Activated CD4-positive, alpha-beta T cell treated with anti-CD3 and anti-CD28 coated beads, Interleukin-2, amount 50 U/mL, for 16 hours (primary cell): ENCODE measurements around the gene PROX2.

Experiments
- DNase-seq: peaks from one replicate; pipeline ENCODE4 v3.0.0-alpha.2; 2020

PROX2 gene

DNA sequence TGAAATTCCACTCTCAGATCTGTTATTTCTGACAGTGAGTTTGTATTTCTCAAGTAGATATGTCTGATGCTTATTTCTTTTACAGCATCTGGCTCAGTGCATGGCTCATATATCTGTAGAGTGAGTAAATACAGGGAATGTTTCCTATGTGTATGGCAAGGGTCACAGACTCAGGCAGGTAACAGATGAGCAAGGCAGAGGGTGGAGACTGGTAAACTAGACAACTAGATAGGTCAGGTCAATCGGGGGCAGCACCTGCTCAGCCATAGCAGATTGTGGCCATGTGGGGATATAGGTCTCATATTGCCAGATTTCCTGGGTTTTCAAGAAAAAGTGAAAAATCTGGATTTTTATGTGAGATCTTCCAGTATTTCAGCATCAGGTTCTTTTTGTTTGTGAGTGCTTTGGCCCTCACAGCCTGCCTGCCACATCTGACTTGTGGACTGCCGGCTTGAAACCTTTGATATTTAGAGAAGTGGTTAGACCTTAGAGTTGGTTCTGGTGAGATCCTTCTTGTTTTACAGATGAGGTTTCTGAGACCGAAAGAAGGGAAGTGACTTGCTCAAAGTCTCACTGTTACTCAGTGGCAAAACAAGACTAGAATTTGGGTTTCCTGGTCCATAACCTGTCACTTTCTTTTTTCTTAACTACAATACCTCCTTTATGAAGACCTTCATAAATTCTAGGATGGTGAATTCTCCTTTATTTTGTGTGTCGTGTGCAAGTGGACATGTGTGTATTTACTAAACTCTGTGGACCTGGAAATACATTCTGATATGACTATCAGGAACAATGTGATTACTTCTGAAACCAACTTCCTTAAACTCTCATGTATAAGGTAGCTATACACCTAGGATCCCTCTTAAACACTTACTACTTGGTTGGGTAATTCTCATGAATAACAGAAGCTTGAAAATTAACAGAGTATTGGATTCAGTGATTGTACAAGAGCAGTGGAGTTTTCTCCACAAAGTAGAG, 34.4 kb downstream of the PROX2 start:
- peak; percentile 79 for DNase-seq

DNA sequence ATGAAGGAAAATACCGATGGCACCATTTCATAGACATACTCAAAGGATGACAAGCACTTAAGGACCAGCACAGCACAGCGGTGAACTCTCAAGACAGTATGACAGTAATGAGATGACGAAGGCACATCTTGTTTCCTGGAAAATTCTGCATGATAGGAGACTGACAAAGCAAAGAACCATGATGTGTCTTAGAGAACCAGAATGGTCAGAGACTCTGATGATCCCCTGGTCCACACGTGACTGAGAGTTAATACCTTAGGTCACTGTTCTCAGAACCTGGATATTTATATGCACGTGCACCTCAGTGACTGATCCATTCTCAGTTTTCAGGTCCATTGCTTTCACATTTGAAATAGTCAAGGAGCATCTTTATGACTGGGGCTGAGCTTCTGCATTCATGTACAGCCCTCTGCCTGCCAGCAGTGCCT, 35.3 kb downstream of the PROX2 start:
- DNase-seq, result peak; percentile 64

DNA sequence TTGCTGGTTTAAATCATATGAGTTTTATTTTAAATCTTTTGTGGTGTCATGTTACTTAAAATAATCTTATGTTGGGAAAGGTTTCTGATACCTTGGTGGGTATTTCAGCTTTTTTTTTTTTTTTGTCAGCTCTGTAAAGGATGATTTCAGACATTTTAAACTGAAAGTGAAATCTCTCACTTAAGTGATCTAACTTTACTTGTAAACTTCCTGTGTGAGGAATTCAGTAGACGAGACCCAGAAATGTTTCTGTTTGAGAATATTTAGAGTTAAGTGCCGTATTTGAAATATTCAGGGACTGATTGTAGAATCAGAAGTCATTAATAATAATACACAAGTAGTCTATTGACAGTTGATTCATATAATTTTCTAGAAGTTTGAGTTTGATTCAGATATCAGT, 37.8 kb downstream of the PROX2 start:
- DNase-seq, result peak; percentile 21

GRCh38 chr14:74836251-74836960, 39.5 kb downstream of the PROX2 start:
- DNase-seq, result peak; percentile 23

DNA sequence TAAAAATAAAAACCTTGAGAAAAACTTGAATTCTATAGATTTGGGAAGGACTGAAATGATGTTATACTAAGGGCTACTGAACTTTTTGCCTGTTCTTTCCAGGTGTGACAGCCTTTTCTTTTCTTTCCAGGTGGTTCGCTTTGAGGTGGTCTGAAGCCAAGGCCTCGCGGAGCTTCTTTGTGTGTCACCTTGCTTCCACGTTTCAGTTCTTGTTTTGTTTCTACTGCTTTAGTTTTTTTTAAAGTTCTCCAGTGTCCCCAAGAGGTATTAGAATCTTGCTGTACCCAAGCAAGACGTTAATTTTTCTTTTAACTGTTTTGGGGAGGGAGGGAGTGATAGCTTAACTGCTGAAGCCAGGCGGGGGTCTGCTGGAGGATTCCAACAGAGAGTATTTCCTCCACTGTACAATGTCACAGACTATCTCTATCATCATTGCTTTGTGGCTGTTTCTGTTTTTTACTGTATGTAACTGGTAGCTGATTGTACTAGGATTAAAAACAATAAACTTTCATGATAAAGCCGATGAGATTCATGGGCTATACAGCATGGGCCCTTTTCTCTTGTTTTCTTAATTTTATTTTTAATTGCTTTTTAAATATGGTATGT, 40.2 kb downstream of the PROX2 start:
- DNase-seq, result no peak

DNA sequence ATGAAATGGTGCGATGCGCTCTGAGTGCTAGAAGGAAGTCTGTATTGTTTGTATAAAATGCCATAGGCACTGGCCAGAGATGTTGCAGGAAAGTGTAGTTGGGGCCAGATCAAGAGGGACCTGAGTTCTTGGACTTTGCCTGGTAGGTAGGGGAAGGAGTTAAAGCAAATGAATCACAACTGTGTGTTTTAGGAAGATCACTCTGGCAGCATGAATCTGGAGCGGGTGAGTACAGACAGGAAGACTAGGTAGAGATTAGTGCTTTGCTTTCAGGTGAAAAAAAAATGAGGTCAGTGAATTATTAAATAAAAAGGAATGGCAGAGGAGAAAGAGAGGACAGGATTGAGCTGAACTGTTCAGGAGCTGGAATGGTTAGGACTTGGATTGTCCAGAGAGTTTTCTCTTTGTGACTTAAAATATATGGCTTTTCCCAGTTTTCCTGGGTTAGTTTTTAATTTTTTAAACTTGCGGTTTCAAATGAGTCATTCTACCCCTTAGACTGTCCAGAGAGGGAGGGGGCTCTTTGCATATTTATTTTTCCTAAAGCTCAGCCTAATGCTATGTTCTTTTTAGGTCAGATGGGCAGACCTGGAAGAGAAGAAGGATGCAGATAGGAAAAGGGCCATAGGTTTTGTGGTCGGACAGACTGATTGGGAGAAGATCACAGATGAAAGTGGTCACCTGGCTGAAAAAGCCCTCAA, 41.1 kb downstream of the PROX2 start:
- DNase-seq, result no peak

GRCh38 chr14:74832849-74833248, 43.1 kb downstream of the PROX2 start:
- DNase-seq, result no peak

DNA sequence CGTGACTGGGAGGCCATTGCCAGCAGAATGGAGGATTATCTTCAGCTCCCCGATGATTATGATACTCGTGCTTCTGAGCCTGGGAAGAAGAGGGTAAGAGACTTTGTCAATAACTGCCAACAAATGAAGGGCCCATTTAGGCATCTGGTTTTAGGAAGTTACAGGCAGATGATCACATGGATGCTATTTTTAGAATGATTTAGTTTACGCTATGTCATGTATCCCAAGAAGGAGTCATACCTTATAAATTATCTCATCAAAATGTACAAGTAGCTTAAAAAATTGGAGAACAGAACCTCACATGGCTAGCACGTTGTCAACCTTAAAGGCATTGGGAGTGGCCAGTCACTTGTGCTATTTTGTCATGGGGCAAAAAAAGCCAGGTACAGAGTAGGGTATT, 46.7 kb downstream of the PROX2 start:
- DNase-seq, result no peak

DNA sequence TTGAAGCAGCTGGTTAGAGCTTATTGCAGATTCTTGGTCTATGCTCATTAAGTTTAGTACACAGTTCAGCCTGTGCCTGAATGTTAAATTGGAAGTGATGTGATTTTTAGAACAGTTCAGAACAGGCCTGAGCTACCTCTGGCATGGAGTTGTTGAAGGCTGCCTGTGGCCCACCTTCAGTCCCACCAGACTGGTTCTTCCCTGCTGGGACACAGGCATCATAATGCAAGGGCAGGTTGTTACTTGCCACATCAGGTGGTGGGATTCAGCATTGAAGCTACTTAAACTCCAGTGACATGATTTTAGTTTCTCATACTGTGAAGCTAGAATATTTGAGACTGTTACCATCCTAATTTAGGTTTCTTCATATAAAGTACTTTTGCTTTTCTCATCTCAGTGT, 49.4 kb downstream of the PROX2 start:
- DNase-seq, result no peak
